LNCAP (cell line): ENCODE measurements around the gene TREM1.

Source experiments
- CTCF ChIP-seq: fragments of 450-650 bp; IDR thresholded peaks from 2 replicates; pipeline ENCODE4 v1.5.1; 2017; ENCODE audit warnings: mild to moderate bottlenecking

Gene TREM1

GRCh38 chr6:41327177-41327576, 40.7 kb upstream of the TREM1 start:
- no peak for TF ChIP-seq CTCF

- TF ChIP-seq CTCF: no peak
Observed at GRCh38 chr6:41326092-41326491, 39.6 kb upstream of the TREM1 start.

GRCh38 chr6:41325446-41326066, 39.1 kb upstream of the TREM1 start:
- no peak for TF ChIP-seq CTCF

- TF ChIP-seq CTCF: no peak
Observed at GRCh38 chr6:41321183-41321582, 34.7 kb upstream of the TREM1 start.

GRCh38 chr6:41318654-41319565, 32.4 kb upstream of the TREM1 start:
- TF ChIP-seq CTCF: peak; percentile 96

- no peak for TF ChIP-seq CTCF
Observed at GRCh38 chr6:41318261-41318653, 31.8 kb upstream of the TREM1 start.

GRCh38 chr6:41315943-41316620, 29.6 kb upstream of the TREM1 start:
- no peak for TF ChIP-seq CTCF
